Neuronal stem cell (in vitro differentiated cells): ENCODE results near the gene SGCA.
A peak's percentile ranks its signal among the peaks of the same experiment; 100 is the strongest.

Experiments
- DNase-seq: peaks from one replicate; pipeline ENCODE4 v3.0.0-alpha.2; 2013; ENCODE audit warnings: low spot score
- H2AFZ ChIP-seq: one replicate; pipeline ENCODE4 v1.6.1; 2013; ENCODE audit warnings: mild to moderate bottlenecking, low read length, inconsistent platforms
- H2AK5ac ChIP-seq: 2 replicates; pipeline ENCODE4 v1.6.1; 2013; ENCODE audit warnings: low read depth, mild to moderate bottlenecking, inconsistent platforms, low read length, moderate library complexity, mixed read lengths
- H2BK120ac ChIP-seq: 2 replicates; pipeline ENCODE4 v1.6.1; 2013; ENCODE audit warnings: low read depth, mild to moderate bottlenecking, inconsistent platforms, low read length, moderate library complexity, mixed read lengths
- H2BK12ac ChIP-seq: one replicate; pipeline ENCODE4 v1.6.1; 2013; ENCODE audit warnings: low read length, inconsistent platforms
- H2BK15ac ChIP-seq: 2 replicates; pipeline ENCODE4 v1.6.1; 2013; ENCODE audit warnings: mild to moderate bottlenecking, low read length, inconsistent platforms, mixed read lengths
- H2BK5ac ChIP-seq: one replicate; pipeline ENCODE4 v1.6.1; 2013; ENCODE audit warnings: inconsistent platforms, mild to moderate bottlenecking, low read length, moderate library complexity
- H3K14ac ChIP-seq: one replicate; pipeline ENCODE4 v1.6.1; 2013; ENCODE audit warnings: low read length, inconsistent platforms
- H3K18ac ChIP-seq: 2 replicates; pipeline ENCODE4 v1.6.1; 2013; ENCODE audit warnings: low read length, inconsistent platforms
- H3K23ac ChIP-seq: 2 replicates; pipeline ENCODE4 v1.6.1; 2013; ENCODE audit warnings: low read depth, mild to moderate bottlenecking, mixed read lengths, low read length, inconsistent platforms; ENCODE audit not compliant: poor library complexity
- H3K27ac ChIP-seq: replicated peaks from 3 replicates; pipeline ENCODE4 v1.5.1; 2013; ENCODE audit warnings: low read length, inconsistent platforms
- H3K27me3 ChIP-seq, 3 experiments: 2 replicates each; pipeline ENCODE4 v1.6.1; 2013; ENCODE audit warnings: low read length in 3 of 3, mild to moderate bottlenecking in 2 of 3, inconsistent platforms in 1 of 3, low read depth in 1 of 3, mixed read lengths in 1 of 3, moderate library complexity in 1 of 3; ENCODE audit not compliant: control insufficient read depth in 3 of 3, insufficient read depth in 3 of 3
- H3K36me3 ChIP-seq, 2 donors: replicated peaks in 1 of 2; 2 replicates each; pipeline ENCODE4 v1.6.1; 2013; ENCODE audit warnings: low read length in 2 of 2; ENCODE audit not compliant: control insufficient read depth in 2 of 2, insufficient read depth in 2 of 2
- H3K4ac ChIP-seq: 2 replicates; pipeline ENCODE4 v1.6.1; 2013; ENCODE audit warnings: inconsistent platforms, mild to moderate bottlenecking, low read length, moderate library complexity
- H3K4me1 ChIP-seq, 2 donors: 1 replicate in 1 of 2; 2 replicates in 1 of 2; pipeline ENCODE4 v1.6.1; 2013; ENCODE audit warnings: low read length in 2 of 2, low read depth in 1 of 2; ENCODE audit not compliant: control insufficient read depth in 2 of 2, insufficient read depth in 1 of 2
- H3K4me2 ChIP-seq: one replicate; pipeline ENCODE4 v1.6.1; 2013; ENCODE audit warnings: mild to moderate bottlenecking, low read length, inconsistent platforms; ENCODE audit not compliant: insufficient read depth, poor library complexity, severe bottlenecking
- H3K4me3 ChIP-seq, 2 donors: 2 replicates each; pipeline ENCODE4 v1.5.1; 2013; ENCODE audit warnings: low read length in 2 of 2, mild to moderate bottlenecking in 2 of 2, inconsistent platforms in 1 of 2, moderate library complexity in 1 of 2
- H3K79me1 ChIP-seq: one replicate; pipeline ENCODE4 v1.6.1; 2013; ENCODE audit warnings: low read depth, mild to moderate bottlenecking, inconsistent platforms, low read length, moderate library complexity
- H3K9ac ChIP-seq: one replicate; pipeline ENCODE4 v1.6.1; 2013; ENCODE audit warnings: mild to moderate bottlenecking, low read depth, low read length, inconsistent platforms; ENCODE audit not compliant: poor library complexity
- H3K9me3 ChIP-seq, 2 donors: replicated peaks in 1 of 2; 2 replicates each; pipeline versions ENCODE3 to v1.6.1; 2013; ENCODE audit warnings: low read length in 2 of 2, mild to moderate bottlenecking in 2 of 2, inconsistent platforms in 1 of 2, low read depth in 1 of 2, mixed read lengths in 1 of 2, moderate library complexity in 1 of 2; ENCODE audit not compliant: control insufficient read depth in 2 of 2, insufficient read depth in 1 of 2
- H4K8ac ChIP-seq: one replicate; pipeline ENCODE4 v1.6.1; 2013; ENCODE audit warnings: low read depth, mild to moderate bottlenecking, inconsistent platforms, low read length, moderate library complexity
- H4K91ac ChIP-seq: one replicate; pipeline ENCODE4 v1.6.1; 2013; ENCODE audit warnings: low read length, low read depth, mild to moderate bottlenecking, inconsistent platforms; ENCODE audit not compliant: poor library complexity
- WGBS, 2 donors: extraction: QIAGEN DNeasy Blood & Tissue Kit; methylation state at CpG; one replicate each; pipeline ENCODE4 v1.1.7; 2013; ENCODE audit warnings: missing lambda C conversion rate in 2 of 2, mixed read lengths in 1 of 2; ENCODE audit not compliant: insufficient read length in 2 of 2, insufficient replicate concordance in 1 of 2; ENCODE audit errors: extremely low coverage in 2 of 2; 5-methylcytosine and 5-hydroxymethylcytosine counted together

The SGCA gene

DNA sequence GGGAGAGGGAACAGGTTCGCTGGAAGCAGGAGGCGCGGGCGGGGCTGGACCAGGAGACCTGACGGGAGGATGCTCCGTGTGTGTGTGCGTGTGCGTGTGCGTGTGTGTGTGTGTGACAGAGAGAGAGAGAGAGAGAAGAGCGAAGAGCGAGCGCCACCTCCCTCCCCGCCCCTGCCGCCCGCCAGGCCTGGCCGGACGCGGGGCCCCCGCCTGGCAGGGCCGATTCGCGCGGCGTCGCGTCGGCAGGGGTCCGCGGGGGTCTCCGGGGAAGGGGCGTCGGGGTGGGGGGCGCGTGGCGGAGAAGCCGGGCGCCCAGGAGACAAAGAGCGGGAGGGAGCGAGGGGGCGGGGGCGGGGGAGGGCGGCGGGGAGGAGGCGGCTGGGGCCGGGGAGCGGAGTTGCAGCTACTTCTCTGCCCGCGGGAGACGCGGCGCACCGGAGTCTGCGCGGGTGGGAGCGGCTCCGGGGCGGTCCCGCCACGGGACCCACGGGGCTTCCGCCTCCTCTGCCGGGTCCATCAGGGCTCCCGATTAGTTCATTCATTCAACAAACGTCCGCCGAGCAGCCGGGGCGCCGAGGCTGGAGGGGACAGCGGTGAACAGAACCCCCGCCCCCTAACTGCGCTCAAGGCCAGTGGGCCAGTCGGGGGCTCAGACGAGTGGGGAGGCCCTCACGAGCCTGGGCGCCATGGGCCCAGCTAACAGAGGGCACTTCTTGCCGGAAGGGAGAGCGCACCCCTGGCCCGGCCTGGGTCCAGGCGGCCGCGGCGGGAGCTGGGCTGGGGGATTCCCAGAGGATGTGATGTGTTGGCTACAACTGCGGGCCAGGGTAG, 35.9 kb upstream of the SGCA start, which contains the start of gene SAMD14:
Gene SAMD14, minus strand, starts transcription at position 433 of the 831 bp plus-strand sequence. CDS start 5,201 bp downstream, outside the sequence.
- Histone ChIP-seq H2BK15ac (peak within 1 kb of the TSS; percentile 96), H3K23ac (peak within 1 kb of the TSS; percentile 82), H3K14ac (peak within 1 kb of the TSS; percentile 90), H2BK12ac (peak within 1 kb of the TSS; percentile 77), H3K4me2 (peak within 1 kb of the TSS; percentile 82), H2BK5ac (peak within 1 kb of the TSS; percentile 63), H3K27me3 (no peaks in the 10 kb centered on the region), H3K79me1 (no peaks in the 10 kb centered on the region), H4K8ac (no peak within 1 kb of the TSS), H2AFZ (peak within 1 kb of the TSS; percentile 98), H3K4me1 (peaks cover 10 to 11% of the 10 kb centered on the region in 2 donors), H2AK5ac (peak within 1 kb of the TSS; percentile 99), H3K9ac (peak within 1 kb of the TSS; percentile 91), H2BK120ac (peak within 1 kb of the TSS; percentile 95), H4K91ac (peak within 1 kb of the TSS; percentile 46), H3K36me3 (peaks cover 0 to 15% of the 10 kb centered on the region in 2 donors), H3K4ac (peak within 1 kb of the TSS; percentile 60), H3K27ac (peak within 1 kb of the TSS; percentile 74), H3K4me3 (peak within 1 kb of the TSS; percentile 57 to 88), H3K18ac (peak within 1 kb of the TSS; percentile 97), H3K9me3 (no peaks in the 10 kb centered on the region)
- no peak for DNase-seq
- WGBS, 2 donors = no CpG with 5 or more reads among the region's 84 CpGs

DNA sequence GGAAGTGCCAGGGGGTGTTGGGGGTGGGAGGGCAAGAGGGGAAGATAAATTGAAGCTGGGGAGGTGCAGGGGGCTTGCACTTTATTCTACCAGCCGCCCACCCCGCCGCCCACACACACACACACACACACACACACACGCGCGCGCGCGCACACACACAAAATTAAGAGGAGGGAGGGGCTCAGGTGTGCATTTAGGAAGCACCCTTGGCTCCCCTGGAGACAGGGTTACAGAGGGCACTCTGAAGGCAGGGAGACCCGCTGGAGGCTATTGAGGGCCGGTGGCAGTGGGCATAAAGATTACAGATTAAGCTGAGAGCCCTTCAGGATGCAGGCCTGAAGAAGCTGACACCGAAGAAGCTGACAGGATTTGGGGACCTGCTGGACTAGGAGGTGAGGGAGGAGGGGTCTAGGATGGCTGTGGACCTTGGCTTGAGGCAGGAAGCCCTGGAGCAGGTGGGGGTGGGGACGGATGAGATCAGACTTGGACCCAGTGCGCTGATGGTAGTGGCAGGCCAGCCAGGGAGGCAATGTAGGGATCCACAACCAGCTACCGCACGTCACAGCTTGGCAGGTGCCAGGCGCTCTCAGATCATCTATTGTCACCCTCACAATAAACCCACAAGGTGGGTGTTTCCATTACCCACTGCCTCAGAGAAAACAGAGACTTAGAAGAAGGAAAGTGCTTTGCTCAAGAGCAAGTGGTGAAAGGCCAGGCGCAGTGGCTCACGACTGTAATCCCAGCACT, 35.1 kb upstream of the SGCA start:
- H3K4me2 ChIP-seq = peak overlapping the region; percentile 82
- H3K14ac ChIP-seq = no peak overlapping the region
- WGBS, 2 donors = no CpG with 5 or more reads among the region's 19 CpGs
- no peak overlapping the region for H2BK12ac ChIP-seq
- peak overlapping the region; percentile 98 for H2AFZ ChIP-seq
- H3K9me3 ChIP-seq = no peaks in the 10 kb centered on the region
- peak overlapping the region; percentile 96 for H2BK15ac ChIP-seq
- H3K27me3 ChIP-seq = no peaks in the 10 kb centered on the region
- H3K4me1 ChIP-seq = peaks cover 10 to 11% of the 10 kb centered on the region in 2 donors
- H3K4me3 ChIP-seq = peak overlapping the region in 1 of 2 donors; percentile 57
- H3K4ac ChIP-seq = no peak overlapping the region
- no peak overlapping the region for H2BK5ac ChIP-seq
- no peak overlapping the region for H4K8ac ChIP-seq
- H2BK120ac ChIP-seq = peak overlapping the region; percentile 95
- H2AK5ac ChIP-seq = peak overlapping the region; percentile 98
- peak overlapping the region; percentile 8 for H3K23ac ChIP-seq
- peak overlapping the region; percentile 11 for H3K18ac ChIP-seq
- DNase-seq = no peak
- no peak overlapping the region for H3K9ac ChIP-seq
- H3K36me3 ChIP-seq = peaks cover 4 to 21% of the 10 kb centered on the region in 2 donors
- H3K79me1 ChIP-seq = no peaks in the 10 kb centered on the region
- H4K91ac ChIP-seq = no peak overlapping the region
- H3K27ac ChIP-seq = no peak overlapping the region

DNA sequence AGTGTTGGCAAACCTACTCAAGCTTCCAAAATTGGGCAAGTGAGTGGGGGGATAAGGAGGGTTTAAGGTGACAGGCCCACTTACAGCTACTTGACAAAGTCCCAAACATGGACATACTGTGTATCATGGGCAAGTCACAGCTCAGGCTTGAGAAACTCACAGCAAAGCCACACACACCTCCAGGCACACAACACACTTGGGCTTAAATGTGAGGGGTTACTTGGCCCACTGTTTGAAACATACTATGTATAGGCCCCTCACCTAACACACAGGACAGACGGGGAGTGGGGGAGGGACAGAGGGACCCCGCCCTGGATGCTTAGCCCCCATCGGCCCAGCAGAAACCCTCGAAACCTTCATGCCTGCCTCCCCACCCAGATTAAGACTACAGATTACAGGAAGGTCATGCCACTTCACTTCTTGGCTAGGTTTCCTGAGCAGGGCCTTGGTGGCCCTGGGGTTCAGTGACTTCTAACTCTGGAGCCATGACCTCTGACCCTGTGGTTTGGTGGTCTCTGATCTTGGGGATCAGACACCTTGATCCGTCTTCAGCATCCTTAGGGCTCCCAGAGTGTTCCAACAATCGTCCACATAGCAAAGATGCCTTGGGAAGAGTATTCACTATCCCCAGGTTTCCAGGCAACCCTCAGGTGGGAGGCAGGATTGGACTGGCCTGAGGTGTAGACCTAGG, 33.6 kb upstream of the SGCA start:
- Histone ChIP-seq H3K9me3 (no peaks in the 10 kb centered on the region), H2BK5ac (no peak overlapping the region), H3K4me3 (no peak overlapping the region), H2AFZ (no peak overlapping the region), H4K8ac (no peak overlapping the region), H3K9ac (no peak overlapping the region), H3K18ac (no peak overlapping the region), H3K4me2 (no peak overlapping the region), H4K91ac (no peak overlapping the region), H2BK12ac (no peak overlapping the region), H3K4ac (no peak overlapping the region), H2BK15ac (no peak overlapping the region), H2BK120ac (no peak overlapping the region), H3K27me3 (no peaks in the 10 kb centered on the region), H3K23ac (no peak overlapping the region), H3K14ac (no peak overlapping the region), H3K27ac (no peak overlapping the region), H3K4me1 (peaks cover 9 to 10% of the 10 kb centered on the region in 2 donors), H3K36me3 (peaks cover 6 to 36% of the 10 kb centered on the region in 2 donors), H2AK5ac (no peak overlapping the region), H3K79me1 (no peaks in the 10 kb centered on the region)
- no peak for DNase-seq
- no CpG with 5 or more reads among the region's 6 CpGs for WGBS, 2 donors
